HG03064 (cell line): ENCODE results near the gene CORIN.

Source experiments
- ATAC-seq: cut with Tn5 transposase; IDR thresholded peaks from one replicate; pipeline ENCODE4 v1.9.1; 2021; ENCODE audit warnings: low read depth; ENCODE audit not compliant: unreplicated experiment

Gene CORIN

GRCh38 chr4:47837908-47838294, at the start of gene CORIN:
Gene CORIN (minus strand): TSS chr4:47838067. CDS start chr4:47837949, 118 bp downstream.
- no peak for ATAC-seq

- ATAC-seq = no peak
These were observed 44.4 kb upstream of the CORIN start for GRCh38 chr4:47882228-47882627.

- ATAC-seq = no peak
These were observed 41.6 kb upstream of the CORIN start for GRCh38 chr4:47879458-47879857.

- no peak for ATAC-seq
These were observed 39.1 kb upstream of the CORIN start for GRCh38 chr4:47876784-47877546.

- no peak for ATAC-seq
These were observed 38.4 kb upstream of the CORIN start for GRCh38 chr4:47876310-47876709.

- no peak for ATAC-seq
These were observed 36.1 kb upstream of the CORIN start for GRCh38 chr4:47873877-47874541.

GRCh38 chr4:47863486-47863885, 25.6 kb upstream of the CORIN start:
- ATAC-seq = no peak

GRCh38 chr4:47862297-47862696, 24.4 kb upstream of the CORIN start:
- ATAC-seq = no peak

GRCh38 chr4:47860305-47860704, 22.4 kb upstream of the CORIN start:
- no peak for ATAC-seq

- ATAC-seq = no peak
These were observed 20.1 kb upstream of the CORIN start for GRCh38 chr4:47858006-47858405.

- no peak for ATAC-seq
These were observed 18.8 kb upstream of the CORIN start for GRCh38 chr4:47856713-47857112.

- ATAC-seq = no peak
These were observed 17.5 kb upstream of the CORIN start for GRCh38 chr4:47855350-47855749.

- ATAC-seq = no peak
These were observed 14.3 kb upstream of the CORIN start for GRCh38 chr4:47852136-47852535.

GRCh38 chr4:47849466-47849865, 11.6 kb upstream of the CORIN start:
- no peak for ATAC-seq

- no peak for ATAC-seq
These were observed 10.2 kb upstream of the CORIN start for GRCh38 chr4:47848041-47848440.

GRCh38 chr4:47842985-47843384, 5.1 kb upstream of the CORIN start:
- no peak for ATAC-seq

GRCh38 chr4:47840291-47840690, 2.4 kb upstream of the CORIN start:
- no peak for ATAC-seq

- no peak for ATAC-seq
These were observed 1.4 kb upstream of the CORIN start for GRCh38 chr4:47839259-47839658.

- ATAC-seq = no peak
These were observed 578 bp upstream of the CORIN start for GRCh38 chr4:47838445-47838844.

- peak; percentile 58 for ATAC-seq
These were observed 566 bp downstream of the CORIN start for GRCh38 chr4:47837094-47837907.

GRCh38 chr4:47836641-47837093, 1.2 kb downstream of the CORIN start:
- ATAC-seq = peak; percentile 67
